ENCODE data around the gene C3orf18. TPM values are rescaled to one million over a fixed set of nuclear protein-coding genes. Genes with fewer than 3 reads are reported as not detected.

The C3orf18 gene
- total RNA-seq, 1 donor from 2014 or later, result 3.6 TPM

DNA sequence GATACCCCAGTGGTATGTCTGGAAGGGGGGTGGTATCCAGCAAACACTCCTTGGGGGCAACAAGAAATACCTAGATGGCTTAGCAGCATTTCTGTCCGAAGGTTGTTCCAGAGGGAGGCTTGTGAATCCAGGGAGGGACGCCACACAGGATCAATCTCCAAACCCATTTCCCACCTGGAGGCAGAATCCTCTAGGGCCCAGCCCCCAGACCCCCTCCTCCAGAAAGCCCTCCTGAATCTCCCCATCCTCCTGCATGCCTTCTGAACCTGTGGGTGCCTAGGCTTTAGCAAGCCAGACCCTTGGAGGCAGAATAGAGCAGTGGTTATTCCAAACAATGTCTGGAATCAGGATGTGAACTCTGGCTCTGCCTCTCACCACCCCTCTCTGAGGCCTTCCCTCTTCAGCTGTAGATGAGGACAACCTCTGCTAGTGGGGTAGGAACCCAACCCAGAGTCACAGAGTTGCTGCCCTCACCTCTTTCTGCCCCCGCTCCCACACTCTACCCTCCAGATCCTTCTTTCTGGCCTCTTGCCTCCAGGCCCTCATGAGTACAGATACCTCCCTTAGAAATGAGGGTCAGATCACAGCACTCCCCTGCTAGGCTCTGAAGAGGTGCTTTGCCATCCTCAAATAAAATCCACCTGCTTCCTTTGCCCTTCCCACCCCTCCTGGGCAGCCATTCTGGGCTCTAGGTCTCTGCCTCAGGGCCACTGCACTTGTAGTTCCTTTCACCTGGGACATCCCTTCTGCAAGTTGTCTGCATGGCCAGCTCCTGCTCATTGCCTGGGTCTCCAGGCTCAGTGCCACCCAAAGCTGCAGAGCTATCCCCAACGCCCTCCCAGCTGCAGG, 35.9 kb upstream of the C3orf18 start:
- no peak for DNase-seq

DNA sequence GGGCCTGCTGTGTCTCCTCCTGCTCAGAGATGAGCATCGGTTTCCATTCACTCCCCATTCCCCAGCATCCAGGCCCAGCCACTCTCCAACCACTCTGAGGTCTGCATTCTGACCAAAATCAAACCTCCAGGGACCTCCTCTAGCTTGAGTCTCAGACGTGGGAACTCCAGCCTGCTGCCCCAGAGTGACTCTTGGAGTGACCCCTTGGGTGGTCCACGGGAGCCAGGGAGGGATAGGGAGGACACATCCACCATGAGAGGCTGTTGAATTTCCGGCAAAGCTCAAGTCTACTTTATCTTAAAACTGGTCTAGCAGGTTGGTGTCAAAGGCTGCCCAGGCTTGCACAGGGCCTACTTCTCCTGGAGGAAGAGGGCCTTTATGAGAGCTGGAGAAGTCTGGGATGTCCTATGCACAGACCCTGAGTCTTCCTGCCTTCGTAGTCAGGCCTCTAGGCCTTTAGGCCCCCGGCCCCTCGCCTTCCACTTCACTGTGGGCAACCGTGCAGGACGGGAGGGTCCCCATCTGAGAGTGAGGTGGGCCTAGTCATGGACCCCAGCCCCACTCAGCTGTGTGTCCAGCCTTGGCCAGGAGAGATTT, 35.1 kb upstream of the C3orf18 start:
- DNase-seq, result no peak

DNA sequence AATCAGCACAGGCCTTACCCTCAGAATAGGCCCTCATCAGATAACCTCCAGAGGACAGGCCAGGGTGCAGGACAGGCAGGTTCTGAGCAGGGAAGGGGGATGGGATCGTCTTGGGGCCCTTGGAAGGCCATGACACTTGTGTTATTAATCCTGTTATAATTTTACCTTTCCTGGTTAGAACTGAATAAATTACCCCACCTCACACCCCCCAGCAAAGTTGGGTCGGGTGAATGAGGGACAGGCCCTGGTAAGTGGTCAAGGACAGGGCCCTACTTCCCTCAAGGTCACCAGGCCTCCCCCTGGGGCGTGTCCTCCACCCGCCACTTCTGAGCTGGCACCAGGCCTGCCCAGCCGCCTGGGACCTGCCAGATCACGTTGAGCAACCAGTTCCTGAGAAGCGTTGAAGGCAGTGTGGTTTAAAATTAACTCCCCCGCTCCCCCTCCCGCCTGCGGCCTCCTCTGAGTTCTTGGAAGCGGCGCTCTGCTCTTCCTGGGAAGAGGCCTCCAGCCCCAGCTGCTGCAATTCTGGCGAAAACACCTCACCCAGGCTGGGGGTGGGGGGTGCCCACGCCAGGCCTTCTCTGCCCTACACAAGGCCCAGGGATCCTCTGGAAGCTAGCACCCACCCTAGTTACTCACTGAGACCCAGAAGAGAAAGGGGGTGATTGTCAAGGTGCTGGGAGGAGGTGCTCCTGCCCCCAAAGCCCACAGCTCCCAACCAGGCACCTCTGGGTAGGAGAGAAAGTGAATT, 33.5 kb upstream of the C3orf18 start:
- DNase-seq, result peak; percentile 76

DNA sequence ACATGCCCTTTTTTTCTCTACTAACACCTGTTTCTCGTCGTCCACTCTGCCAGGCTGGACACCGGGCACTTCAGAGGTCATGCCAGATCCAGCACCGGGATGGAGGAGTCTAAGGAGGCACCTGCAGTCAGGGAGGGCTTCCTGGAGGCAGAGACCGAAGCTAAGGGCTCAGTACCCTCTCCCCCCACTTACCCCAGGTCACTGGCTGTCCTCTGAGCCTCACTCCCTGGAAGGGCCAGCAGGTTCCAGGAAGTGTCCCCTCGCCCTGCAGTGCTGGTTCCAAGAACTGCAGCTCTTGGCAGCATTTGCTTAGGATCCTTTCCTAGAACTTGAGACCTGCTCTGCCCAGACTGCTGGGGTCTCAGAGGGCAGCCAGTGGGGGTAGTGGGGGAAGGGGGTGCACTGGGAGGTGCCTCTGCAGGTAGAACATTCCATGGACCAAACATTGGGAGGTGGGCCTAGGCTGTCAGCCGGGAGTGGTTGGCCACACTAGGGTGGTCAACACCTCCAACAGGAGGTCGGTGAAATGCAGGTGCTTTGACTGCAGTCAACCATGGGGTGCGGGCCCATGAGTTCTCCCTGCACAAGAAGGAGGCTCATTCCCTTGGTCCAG, 32.7 kb upstream of the C3orf18 start:
- DNase-seq, result no peak

DNA sequence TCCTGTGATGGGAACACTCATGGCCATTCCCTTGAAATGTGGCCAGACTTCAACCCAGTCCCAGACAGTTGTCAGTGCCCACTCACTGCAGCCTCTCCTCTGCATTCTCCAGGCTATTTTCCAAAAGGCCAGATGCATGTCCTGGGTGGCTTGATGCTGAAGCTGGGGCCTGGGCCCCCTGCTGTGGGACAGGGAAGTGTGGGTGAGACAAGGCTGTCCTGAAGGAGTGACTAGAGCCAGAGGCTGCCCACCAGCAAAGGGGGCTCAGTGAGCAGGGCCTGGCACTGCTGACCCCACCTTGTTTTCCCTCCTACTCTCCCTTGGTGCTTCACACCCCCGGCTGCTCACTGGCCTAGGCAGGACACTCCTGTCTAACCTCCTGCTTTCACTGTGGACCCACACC, 32.2 kb upstream of the C3orf18 start:
- DNase-seq, result no peak

DNA sequence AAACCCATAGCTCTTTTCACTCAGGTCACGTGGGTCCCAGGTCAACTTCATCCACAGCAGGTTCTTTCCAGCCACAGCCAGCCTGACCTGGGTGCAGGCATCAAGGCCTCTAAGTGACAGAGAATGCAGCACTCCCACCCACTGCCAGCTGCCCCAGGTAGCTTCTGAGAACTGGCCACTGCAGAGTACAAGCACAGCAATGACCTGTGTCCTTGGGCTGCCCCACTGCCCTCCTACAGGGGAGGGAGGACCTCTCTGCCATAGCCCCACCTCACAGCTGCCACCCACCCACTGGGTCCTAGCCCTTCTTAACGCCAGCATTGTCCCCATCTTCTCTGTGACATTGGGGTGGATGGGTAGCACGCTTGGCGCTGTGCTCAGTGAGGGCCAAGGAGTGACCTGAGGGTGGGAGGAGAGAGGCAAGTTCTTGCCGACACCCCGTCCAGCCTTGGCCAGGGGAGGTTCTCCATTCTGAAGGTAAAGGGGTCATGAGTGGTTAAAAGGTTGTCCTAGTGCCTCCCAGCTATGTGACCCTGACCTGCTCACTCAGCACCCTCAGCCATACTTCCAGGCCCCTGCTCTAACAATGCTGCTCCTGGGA, 31.7 kb upstream of the C3orf18 start:
- DNase-seq, result no peak

DNA sequence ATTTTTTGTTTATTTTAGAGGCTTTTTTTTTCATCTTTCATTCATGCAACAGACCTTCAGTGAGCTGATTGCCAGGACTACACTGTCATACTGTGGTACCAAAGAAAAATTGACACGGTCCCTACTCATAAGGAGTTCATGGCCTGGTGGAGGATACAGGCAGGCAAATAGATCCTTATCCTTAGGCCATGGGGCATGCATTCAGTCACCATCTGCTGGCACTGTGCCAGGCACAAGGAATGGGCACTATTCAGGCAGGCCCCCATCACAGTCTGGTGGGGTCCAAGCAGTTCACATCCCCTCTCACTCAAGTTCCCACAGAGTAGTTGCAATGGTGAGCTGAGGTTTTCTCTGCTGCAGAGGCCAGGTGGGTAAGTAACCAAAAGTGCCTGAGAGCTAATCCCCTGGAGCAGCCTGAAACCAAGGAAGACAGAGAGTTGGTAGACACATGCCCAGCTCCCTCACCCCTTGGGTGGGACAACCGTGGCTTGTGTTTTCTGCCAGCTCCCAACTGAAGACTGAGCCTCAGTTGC, 26.8 kb upstream of the C3orf18 start:
- no peak for DNase-seq

DNA sequence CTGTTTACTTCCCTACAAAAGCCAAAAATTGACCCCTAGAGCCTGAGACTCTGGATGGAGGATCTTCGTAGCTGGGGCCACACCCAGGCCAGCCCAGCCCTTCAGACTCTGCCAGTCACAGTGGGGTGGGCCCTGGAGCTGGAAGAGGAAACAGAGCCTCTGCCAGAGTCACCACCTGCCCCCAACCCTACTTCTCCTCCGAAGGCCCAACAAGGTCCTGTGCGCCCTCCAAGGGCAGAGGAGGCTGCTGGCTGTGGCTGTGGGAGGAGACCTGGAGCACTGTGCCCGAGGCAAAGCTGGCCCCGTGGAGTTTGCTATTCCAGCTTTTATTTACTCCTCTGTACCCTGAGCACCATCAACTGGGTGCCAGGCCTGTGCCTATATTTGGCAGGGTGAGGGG, 25.0 kb upstream of the C3orf18 start:
- DNase-seq, result no peak

DNA sequence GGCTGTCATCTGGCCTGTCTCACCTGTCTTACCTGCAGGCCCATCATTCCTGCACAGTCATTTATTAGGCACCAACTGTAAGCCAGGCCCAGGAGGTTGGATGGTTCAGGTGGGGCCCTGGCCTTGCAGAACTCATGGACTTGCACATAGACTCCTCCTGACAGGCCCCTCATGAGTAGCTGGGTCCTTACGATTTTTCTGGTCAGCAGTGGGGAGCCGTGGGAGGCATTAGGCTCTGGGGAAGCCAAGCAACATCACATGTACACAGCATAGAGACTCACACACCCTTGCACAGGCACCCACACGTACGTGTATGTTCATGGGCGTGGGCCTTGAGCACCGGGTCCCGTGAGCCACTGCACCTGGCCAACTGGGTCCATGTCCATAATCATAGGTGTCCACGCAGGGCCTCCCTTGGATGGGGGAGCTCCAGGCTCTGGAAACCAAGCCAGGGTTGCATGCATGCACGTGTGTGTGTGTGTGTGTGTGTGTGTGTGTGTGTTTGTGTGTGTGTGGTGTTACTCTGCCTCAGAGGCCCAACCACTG, 23.7 kb upstream of the C3orf18 start:
- no peak for DNase-seq

DNA sequence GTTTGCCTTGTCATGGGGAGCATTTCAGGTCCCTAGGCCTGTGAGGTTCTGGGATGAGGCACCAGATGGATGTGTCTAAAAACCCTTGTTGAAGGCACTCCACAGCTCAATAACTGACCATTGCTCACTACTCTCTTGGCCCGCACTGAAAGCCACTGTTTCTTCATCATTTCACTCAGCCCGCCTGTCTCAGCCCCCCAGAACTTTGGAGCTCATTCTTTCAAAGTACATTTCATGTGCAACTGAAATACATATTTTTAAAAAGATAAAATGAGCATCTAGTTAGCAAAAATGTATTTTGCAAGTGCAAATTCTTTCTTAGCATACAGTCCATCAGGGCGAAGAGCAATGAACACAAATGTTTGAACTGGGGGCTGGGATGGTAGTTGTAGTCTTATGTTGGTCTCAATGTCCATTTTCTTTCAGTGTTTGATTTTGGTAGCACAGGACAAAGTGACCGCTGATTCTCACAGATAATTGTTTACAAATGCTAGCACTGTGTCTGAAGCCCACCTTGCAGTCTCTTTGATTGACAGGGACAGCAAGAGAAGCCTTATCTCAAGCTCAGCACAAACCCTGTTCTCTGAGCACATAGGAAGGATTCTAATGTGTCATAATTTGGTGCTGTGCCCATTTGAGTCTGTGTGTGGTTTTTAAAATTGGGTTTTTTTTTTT, 21.3 kb upstream of the C3orf18 start:
- no peak for DNase-seq

DNA sequence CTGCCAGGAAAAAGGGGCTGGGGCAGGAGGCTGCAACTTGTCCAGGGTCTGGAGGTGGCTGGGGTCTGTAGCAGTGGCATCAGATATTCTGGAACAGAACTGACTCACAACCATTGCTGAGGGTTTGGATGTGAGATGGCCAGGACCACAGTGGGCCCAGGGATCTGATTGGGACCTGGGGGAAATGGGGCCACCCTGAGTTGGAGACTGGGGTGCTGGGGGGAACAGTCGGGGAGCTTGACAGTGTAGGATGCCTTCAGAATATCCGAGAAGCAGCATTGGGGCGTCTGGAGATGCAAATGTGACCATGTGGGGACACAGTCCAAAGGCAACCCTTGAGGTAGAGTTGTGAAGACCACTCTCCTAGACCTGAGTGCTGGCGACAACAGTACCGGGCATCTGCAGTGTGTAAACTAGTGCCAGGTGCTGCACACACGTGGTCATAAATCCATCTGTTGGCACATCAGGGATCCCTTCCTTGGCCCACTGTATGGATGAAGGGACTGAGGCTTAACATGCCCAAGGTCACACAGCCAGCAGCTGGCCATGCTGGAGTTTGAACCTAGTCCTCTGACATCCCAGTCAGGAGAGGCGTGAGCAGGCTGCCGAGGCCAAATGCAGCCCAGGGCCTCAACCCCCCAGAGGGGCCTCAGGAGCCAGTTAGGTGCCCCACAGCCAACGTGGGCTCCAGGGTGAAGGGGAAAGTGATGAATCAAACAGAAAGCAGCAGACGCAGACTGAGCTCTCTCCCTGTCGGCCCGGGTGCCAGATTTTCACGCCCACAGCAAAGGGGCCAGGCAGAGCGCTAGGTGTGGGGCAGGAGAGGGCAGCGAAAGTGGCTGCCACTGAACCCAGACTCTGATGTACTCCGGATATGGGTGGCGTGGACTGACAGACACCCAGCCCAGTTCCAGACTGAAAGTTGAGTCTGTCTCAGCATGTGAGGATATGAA, 20.5 kb upstream of the C3orf18 start:
- DNase-seq, result no peak

DNA sequence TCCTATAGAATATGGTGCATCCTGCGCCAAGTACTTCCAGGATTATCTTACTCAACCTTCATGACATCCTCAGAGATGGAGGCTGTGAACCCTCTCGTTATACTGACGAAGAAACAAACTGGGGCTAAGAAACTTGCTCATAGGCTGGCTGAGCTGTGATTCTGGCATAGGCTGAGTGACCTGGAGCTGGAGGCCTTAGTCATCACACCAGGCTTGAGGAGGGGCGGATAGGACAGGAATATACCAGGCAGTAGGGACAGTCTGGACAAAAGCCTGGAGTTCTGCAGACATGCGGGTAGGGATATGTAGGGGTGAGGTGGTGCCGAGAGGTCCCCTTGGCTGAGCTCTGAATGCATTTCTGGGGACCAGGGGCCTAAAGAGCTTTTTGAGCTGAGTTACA, 19.8 kb upstream of the C3orf18 start:
- DNase-seq, result no peak

DNA sequence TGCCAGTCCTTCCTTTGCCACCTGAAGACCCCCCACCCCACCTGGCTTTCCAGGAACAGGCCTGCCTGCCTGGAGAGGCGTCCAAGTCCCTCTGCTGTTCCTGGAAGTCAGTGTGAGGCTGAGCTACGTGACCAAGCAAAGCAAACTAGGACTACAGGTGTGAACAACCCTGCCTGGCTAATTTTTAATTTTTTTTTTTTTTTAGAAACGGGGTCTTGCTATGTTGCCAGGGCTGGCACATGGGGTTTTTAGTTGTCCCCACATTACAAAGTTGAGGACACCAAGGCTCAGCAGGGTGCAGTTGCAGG, 19.2 kb upstream of the C3orf18 start:
- no peak for DNase-seq

DNA sequence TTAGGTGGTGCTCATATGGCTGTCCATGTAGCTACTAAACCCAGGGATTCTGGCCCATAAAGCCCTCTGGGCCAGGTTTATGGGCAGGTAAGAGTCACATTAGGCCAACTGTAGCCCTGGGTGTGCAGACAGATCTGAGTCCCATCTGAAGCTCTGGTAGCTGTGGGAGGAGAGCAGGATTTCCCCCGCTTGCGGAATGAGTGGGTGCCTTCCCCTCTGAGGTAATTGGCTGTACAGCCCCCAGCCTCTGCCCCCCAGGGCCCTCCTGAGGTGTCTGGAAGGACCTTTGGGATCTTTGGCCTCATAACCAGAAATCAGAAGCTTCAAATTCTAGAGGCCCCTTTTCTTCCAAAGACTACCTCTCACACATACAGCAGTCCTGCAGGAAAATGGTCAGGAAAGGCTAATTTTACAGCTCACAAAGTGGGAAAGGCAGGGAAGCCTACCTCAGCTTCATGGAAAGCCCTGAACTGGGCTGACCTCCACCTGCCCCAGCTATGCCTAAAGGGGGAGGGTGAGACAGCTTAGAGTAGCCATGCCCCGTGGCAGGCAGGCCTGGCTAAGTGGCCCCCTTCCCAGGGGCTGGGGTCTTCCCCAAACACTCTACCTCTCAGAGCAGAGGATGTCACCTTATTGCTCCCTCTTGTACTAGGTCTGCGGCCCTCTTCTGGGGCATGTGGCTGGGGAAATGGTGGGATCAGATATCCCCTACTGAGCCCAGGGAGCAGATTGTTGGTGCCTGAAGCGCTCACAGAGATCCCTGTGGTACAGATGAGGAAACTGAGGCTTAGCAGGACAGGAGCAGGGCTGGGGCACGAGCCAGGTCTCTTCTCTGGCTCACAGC, 18.6 kb upstream of the C3orf18 start:
- no peak for DNase-seq

DNA sequence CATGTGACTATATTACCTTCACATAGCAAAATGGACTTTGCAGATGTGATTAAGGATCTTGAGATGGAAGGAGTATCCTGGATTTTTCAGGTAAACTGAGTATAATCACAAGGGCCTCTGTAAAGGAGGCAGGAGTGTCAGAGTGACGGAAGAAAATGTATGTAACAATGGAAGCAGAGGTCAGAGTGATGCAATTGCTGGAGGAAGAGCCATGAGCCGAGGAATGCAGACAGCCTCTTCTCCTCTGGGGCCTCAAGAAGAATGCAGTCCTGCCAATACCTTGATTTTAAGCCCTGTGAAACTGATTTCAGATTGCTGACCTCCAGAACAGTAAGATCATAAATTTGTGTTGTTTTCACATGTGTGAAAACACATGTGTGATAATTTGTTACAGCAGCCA, 16.8 kb upstream of the C3orf18 start:
- no peak for DNase-seq

DNA sequence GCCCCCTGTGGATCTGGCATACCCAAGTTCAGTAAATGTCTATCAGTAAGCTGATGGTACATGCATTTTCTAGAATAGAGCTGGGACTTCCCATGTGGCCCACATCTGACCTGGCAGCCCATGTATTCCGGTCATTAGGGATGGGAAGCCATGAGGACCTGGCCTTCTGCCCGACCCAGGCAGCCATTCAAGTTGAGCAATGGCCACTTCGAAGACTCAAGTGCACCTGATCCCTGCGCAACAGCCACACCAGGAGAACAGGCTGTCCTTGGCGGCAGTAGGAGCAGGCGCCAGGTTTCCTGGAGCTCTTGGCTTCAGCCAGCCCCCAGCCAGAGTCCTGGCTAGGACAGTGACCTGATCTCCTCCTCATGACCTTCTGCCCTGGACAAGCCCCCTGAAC, 16.4 kb upstream of the C3orf18 start:
- no peak for DNase-seq

DNA sequence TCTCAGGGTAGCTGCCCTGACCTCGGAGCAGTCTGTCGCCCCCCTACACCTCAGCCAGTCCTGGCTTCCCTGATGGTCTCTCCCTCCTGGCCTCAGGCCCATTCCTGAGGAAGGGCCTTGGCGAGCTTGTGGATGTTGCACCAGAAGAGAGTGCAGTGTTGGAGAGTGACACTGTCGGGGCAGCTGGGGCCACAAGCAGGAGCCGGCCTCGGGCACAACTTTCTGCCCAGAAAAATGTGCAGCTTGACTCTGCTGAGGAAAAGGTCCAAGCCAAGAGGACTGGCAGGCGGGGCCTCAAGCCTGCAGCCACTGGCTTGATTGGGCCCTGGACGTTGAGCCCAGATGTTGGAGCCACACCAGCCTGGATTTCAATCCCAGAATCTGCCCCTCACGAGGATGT, 14.5 kb upstream of the C3orf18 start:
- no peak for DNase-seq

DNA sequence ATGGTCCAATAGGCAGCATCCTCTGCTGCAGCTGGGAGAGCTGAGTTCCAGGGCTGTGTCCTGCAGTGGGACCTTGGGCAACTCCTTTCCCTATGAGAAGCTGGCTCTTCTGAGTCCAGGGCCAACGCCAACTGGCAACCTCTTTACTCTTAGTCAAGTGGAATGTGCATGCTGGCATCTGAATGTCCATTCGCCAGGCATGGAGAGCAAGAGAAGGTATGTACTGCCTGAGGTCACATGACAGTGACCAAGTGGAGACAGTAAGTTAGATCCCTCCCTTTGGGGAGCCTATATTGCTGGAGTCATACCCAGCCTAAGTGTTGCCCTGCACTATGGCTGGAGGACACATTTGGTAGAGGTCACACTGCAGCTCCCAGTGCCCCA, 13.9 kb upstream of the C3orf18 start:
- DNase-seq, result no peak

DNA sequence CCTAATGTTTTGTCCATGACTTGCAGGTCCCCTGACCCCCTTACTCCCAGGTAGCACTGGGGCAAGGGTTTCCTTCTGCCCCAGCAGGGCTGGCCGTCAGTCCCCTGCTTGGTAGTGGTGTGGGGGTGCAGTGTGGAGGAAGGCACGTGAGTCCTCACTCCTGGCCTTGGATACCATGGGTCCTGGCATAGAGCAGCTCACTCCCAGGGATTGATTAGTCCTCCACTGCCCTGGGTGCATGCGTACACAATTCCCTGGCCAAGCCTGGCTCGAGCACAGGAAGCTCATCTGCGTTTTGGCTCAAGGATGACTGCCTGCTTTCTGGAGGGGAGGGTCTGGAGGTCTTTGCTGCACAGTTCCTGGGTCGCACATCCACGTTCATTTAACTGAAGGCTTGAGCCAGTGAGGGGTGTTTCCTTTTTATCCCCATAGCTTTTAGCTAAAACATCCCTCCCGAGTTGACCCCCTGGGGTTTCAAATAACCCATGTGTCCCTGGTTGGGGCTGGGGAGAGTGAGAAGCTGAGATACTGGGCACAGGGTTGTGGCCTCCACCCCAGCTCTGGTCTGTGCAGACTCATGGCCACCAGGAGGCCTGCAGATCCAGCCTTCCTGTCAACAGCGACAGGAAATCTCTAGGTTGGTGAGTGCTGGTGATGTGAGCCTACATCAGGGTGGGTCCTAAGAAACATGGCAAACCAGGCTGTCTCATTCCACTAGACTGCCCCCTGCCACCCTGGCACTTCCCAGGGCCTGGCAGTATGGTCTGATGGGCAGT, 13.3 kb upstream of the C3orf18 start:
- DNase-seq, result peak; percentile 18

Measured in dermis blood vessel endothelial cell (primary cell).